Nasal cavity respiratory epithelium epithelial cell of viscerocranial mucosa (primary cell): ENCODE measurements around the gene NPY. TPM values are rescaled to one million over a fixed set of nuclear protein-coding genes. Genes with fewer than 3 reads are reported as not detected.

Source experiments
- total RNA-seq: library from RNA; depleted of rRNA; stranded (reverse); fragments of >200 nt; gene quantifications from 2 replicates; pipeline ENCODE4 v1.2.3, GENCODE V29; 2014

Gene NPY
- not detected in 2 replicates for total RNA-seq

DNA sequence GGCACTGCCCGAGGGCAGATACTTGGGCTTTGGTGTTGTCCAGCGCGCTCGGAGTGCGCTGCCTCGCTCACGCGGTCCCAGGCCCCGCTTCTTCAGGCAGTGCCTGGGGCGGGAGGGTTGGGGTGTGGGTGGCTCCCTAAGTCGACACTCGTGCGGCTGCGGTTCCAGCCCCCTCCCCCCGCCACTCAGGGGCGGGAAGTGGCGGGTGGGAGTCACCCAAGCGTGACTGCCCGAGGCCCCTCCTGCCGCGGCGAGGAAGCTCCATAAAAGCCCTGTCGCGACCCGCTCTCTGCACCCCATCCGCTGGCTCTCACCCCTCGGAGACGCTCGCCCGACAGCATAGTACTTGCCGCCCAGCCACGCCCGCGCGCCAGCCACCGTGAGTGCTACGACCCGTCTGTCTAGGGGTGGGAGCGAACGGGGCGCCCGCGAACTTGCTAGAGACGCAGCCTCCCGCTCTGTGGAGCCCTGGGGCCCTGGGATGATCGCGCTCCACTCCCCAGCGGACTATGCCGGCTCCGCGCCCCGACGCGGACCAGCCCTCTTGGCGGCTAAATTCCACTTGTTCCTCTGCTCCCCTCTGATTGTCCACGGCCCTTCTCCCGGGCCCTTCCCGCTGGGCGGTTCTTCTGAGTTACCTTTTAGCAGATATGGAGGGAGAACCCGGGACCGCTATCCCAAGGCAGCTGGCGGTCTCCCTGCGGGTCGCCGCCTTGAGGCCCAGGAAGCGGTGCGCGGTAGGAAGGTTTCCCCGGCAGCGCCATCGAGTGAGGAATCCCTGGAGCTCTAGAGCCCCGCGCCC lies at the start of gene NPY:
NPY (plus strand) TSS at position 294 of the 802 bp plus-strand sequence. CDS start 1,051 bp downstream, outside the sequence.

